ENCODE data around the gene CYP39A1. TPM values are rescaled to one million over a fixed set of nuclear protein-coding genes. Genes with fewer than 3 reads are reported as not detected.

Gene CYP39A1
- total and polyA plus RNA-seq, 5 donors = 3.3 to 8.7 (median 7.1) TPM

GRCh38 chr6:46541556-46541955 is 111.1 kb downstream of the CYP39A1 start:
- no peak overlapping the region for H3K4me3 ChIP-seq (ENCODE audit: low read length)
- no peak for ATAC-seq
- H3K9me3 ChIP-seq (ENCODE audit: control insufficient read depth, low read length) = no peaks in the 10 kb centered on the region
- H3K4me1 ChIP-seq (ENCODE audit: control insufficient read depth, insufficient read depth, low read length) = no peaks in the 10 kb centered on the region
- 92% methylated on average over 3 of the region's 3 CpGs for WGBS
- no peak for DNase-seq
- intact Hi-C loops (cut with DNase I) = no loop called here
- no peak overlapping the region for H3K27ac ChIP-seq (ENCODE audit: low read length)
- no peaks in the 10 kb centered on the region for H3K27me3 ChIP-seq (ENCODE audit: control insufficient read depth, insufficient read depth)

- DNase-seq = no peak
- 77% methylated on average over 2 of the region's 2 CpGs for WGBS
Measured at GRCh38 chr6:46539866-46540265, 112.8 kb downstream of the CYP39A1 start.

GRCh38 chr6:46538800-46539480 is 113.7 kb downstream of the CYP39A1 start:
- no peak overlapping the region for H3K27ac ChIP-seq (ENCODE audit: low read length)
- no peaks in the 10 kb centered on the region for H3K4me1 ChIP-seq (ENCODE audit: control insufficient read depth, insufficient read depth, low read length)
- 67% methylated on average over 6 of the region's 6 CpGs for WGBS
- H3K9me3 ChIP-seq (ENCODE audit: control insufficient read depth, low read length) = no peaks in the 10 kb centered on the region
- H3K4me3 ChIP-seq (ENCODE audit: low read length) = no peak overlapping the region
- no peak for DNase-seq
- intact Hi-C loops (cut with DNase I) = no loop called here
- no peak for ATAC-seq
- no peaks in the 10 kb centered on the region for H3K27me3 ChIP-seq (ENCODE audit: control insufficient read depth, insufficient read depth)

More at GRCh38 chr6:46539866-46540265, 112.8 kb downstream of the CYP39A1 start:
- Histone ChIP-seq H3K27ac (ENCODE audit: low read length) (no peak overlapping the region), H3K9me3 (ENCODE audit: control insufficient read depth, low read length) (no peaks in the 10 kb centered on the region), H3K4me1 (ENCODE audit: control insufficient read depth, insufficient read depth, low read length) (no peaks in the 10 kb centered on the region), H3K27me3 (ENCODE audit: control insufficient read depth, insufficient read depth) (no peaks in the 10 kb centered on the region), H3K4me3 (ENCODE audit: low read length) (no peak overlapping the region)
- intact Hi-C loops (cut with DNase I) = no loop called here
- ATAC-seq = no peak

GRCh38 chr6:46530896-46531295 is 121.7 kb downstream of the CYP39A1 start:
- ATAC-seq = no peak
- H3K27ac ChIP-seq (ENCODE audit: low read length) = no peak overlapping the region
- no peaks in the 10 kb centered on the region for H3K27me3 ChIP-seq (ENCODE audit: control insufficient read depth, insufficient read depth)
- no peak for DNase-seq
- no peaks in the 10 kb centered on the region for H3K9me3 ChIP-seq (ENCODE audit: control insufficient read depth, low read length)
- intact Hi-C loops (cut with DNase I) = no loop called here
- H3K4me1 ChIP-seq (ENCODE audit: control insufficient read depth, insufficient read depth, low read length) = no peaks in the 10 kb centered on the region
- 70% methylated on average over 3 of the region's 3 CpGs for WGBS
- no peak overlapping the region for H3K4me3 ChIP-seq (ENCODE audit: low read length)

GRCh38 chr6:46528961-46529750 is 123.5 kb downstream of the CYP39A1 start:
- DNase-seq (no peak), ATAC-seq (no peak)
- Histone ChIP-seq H3K27me3 (ENCODE audit: control insufficient read depth, insufficient read depth) (no peaks in the 10 kb centered on the region), H3K4me1 (ENCODE audit: control insufficient read depth, insufficient read depth, low read length) (no peaks in the 10 kb centered on the region), H3K4me3 (ENCODE audit: low read length) (no peak overlapping the region), H3K27ac (ENCODE audit: low read length) (no peak overlapping the region), H3K9me3 (ENCODE audit: control insufficient read depth, low read length) (no peaks in the 10 kb centered on the region)
- 65% methylated on average over 3 of the region's 3 CpGs for WGBS
- intact Hi-C loops (cut with DNase I) = no loop called here

- Histone ChIP-seq H3K4me1 (ENCODE audit: control insufficient read depth, insufficient read depth, low read length) (no peaks in the 10 kb centered on the region), H3K27me3 (ENCODE audit: control insufficient read depth, insufficient read depth) (no peaks in the 10 kb centered on the region), H3K4me3 (ENCODE audit: low read length) (no peak overlapping the region), H3K27ac (ENCODE audit: low read length) (no peak overlapping the region), H3K9me3 (ENCODE audit: control insufficient read depth, low read length) (no peaks in the 10 kb centered on the region)
- 85% methylated on average over 2 of the region's 2 CpGs for WGBS
- intact Hi-C loops (cut with DNase I) = no loop called here
- DNase-seq = no peak
- no peak for ATAC-seq
Measured at GRCh38 chr6:46526607-46527006, 126.0 kb downstream of the CYP39A1 start.

GRCh38 chr6:46525583-46525982 is 127.0 kb downstream of the CYP39A1 start:
- ATAC-seq (no peak), DNase-seq (no peak)
- H3K27me3 ChIP-seq (ENCODE audit: control insufficient read depth, insufficient read depth) = no peaks in the 10 kb centered on the region
- no peaks in the 10 kb centered on the region for H3K9me3 ChIP-seq (ENCODE audit: control insufficient read depth, low read length)
- H3K27ac ChIP-seq (ENCODE audit: low read length) = no peak overlapping the region
- H3K4me1 ChIP-seq (ENCODE audit: control insufficient read depth, insufficient read depth, low read length) = no peaks in the 10 kb centered on the region
- intact Hi-C loops (cut with DNase I) = no loop called here
- H3K4me3 ChIP-seq (ENCODE audit: low read length) = no peak overlapping the region

- Histone ChIP-seq H3K4me1 (ENCODE audit: control insufficient read depth, insufficient read depth, low read length) (peaks cover 2% of the 10 kb centered on the region), H3K4me3 (ENCODE audit: low read length) (no peak overlapping the region), H3K27me3 (ENCODE audit: control insufficient read depth, insufficient read depth) (no peaks in the 10 kb centered on the region), H3K27ac (ENCODE audit: low read length) (no peak overlapping the region), H3K9me3 (ENCODE audit: control insufficient read depth, low read length) (no peaks in the 10 kb centered on the region)
- intact Hi-C loops (cut with DNase I) = no loop called here
- no peak for DNase-seq
- ATAC-seq = peak in 1 of 2 donors; percentile 68
Measured at GRCh38 chr6:46521464-46521971, 131.1 kb downstream of the CYP39A1 start.

GRCh38 chr6:46517202-46517601 is 135.4 kb downstream of the CYP39A1 start:
- Histone ChIP-seq H3K4me3 (ENCODE audit: low read length) (no peak overlapping the region), H3K27ac (ENCODE audit: low read length) (no peak overlapping the region), H3K9me3 (ENCODE audit: control insufficient read depth, low read length) (no peaks in the 10 kb centered on the region), H3K27me3 (ENCODE audit: control insufficient read depth, insufficient read depth) (no peaks in the 10 kb centered on the region), H3K4me1 (ENCODE audit: control insufficient read depth, insufficient read depth, low read length) (peaks cover 5% of the 10 kb centered on the region)
- DNase-seq (no peak), ATAC-seq (no peak)
- intact Hi-C loops (cut with DNase I) = no loop called here

GRCh38 chr6:46513533-46513932 is 139.1 kb downstream of the CYP39A1 start:
- DNase-seq = peak in 1 of 3 donors; percentile 16
- WGBS = 76% methylated on average over 2 of the region's 2 CpGs
- H3K4me3 ChIP-seq (ENCODE audit: low read length) = no peak overlapping the region
- H3K4me1 ChIP-seq (ENCODE audit: control insufficient read depth, insufficient read depth, low read length) = peaks cover 6% of the 10 kb centered on the region
- intact Hi-C loops (cut with DNase I) = no loop called here
- H3K9me3 ChIP-seq (ENCODE audit: control insufficient read depth, low read length) = no peaks in the 10 kb centered on the region
- ATAC-seq = peak; percentile 64 to 66
- H3K27me3 ChIP-seq (ENCODE audit: control insufficient read depth, insufficient read depth) = no peaks in the 10 kb centered on the region
- peak overlapping the region; percentile 17 for H3K27ac ChIP-seq (ENCODE audit: low read length)

GRCh38 chr6:46511320-46511719 is 141.3 kb downstream of the CYP39A1 start:
- peak in 2 of 3 donors; percentile 25 to 45 for DNase-seq

More at GRCh38 chr6:46511320-46511719, 141.3 kb downstream of the CYP39A1 start:
- peaks cover 7% of the 10 kb centered on the region for H3K4me1 ChIP-seq (ENCODE audit: control insufficient read depth, insufficient read depth, low read length)
- intact Hi-C loops (cut with DNase I) = no loop called here
- no peaks in the 10 kb centered on the region for H3K27me3 ChIP-seq (ENCODE audit: control insufficient read depth, insufficient read depth)
- no peaks in the 10 kb centered on the region for H3K9me3 ChIP-seq (ENCODE audit: control insufficient read depth, low read length)
- peak overlapping the region; percentile 65 for H3K27ac ChIP-seq (ENCODE audit: low read length)
- peak; percentile 47 to 52 for ATAC-seq
- WGBS = 41% methylated on average over 7 of the region's 7 CpGs
- no peak overlapping the region for H3K4me3 ChIP-seq (ENCODE audit: low read length)

All from right cardiac atrium (tissue), 5 donors.